GM23338 (cell line): ENCODE measurements around the gene SDHAF2. TPM values are rescaled to one million over a fixed set of nuclear protein-coding genes. Genes with fewer than 3 reads are reported as not detected.

ENCODE experiments used
- ATAC-seq: fragments of 200-7000 bp; cut with Tn5 transposase; 3 replicates; pipeline ENCODE4 v1.9.1; 2020
- DNase-seq: peaks from one replicate; pipeline ENCODE4 v3.0.0-alpha.2; 2015; ENCODE audit warnings: low spot score
- H2AFZ ChIP-seq: fragments of 200-600 bp; sonication (generic); 2 replicates; pipeline ENCODE4 v1.8.0; 2016; ENCODE audit warnings: antibody characterized with exemption, mild to moderate bottlenecking, moderate library complexity
- H3F3A ChIP-seq: fragments of 200-600 bp; sonication (generic); replicated peaks from 2 replicates; pipeline ENCODE4 v1.8.0; 2017; ENCODE audit warnings: antibody characterized with exemption, mixed run types, low read depth
- H3K27ac ChIP-seq: fragments of 200-600 bp; sonication (generic); 2 replicates; pipeline ENCODE4 v1.6.1; 2016; ENCODE audit warnings: low read depth
- H3K27me3 ChIP-seq: fragments of 200-600 bp; sonication (generic); 2 replicates; pipeline ENCODE4 v1.8.0; 2016; ENCODE audit warnings: mild to moderate bottlenecking, mixed run types, moderate library complexity; ENCODE audit not compliant: insufficient read depth
- H3K36me3 ChIP-seq: fragments of 200-600 bp; sonication (generic); 2 replicates; pipeline ENCODE4 v1.8.0; 2016; ENCODE audit warnings: mild to moderate bottlenecking; ENCODE audit not compliant: insufficient read depth
- H3K4me1 ChIP-seq: fragments of 200-600 bp; sonication (generic); 2 replicates; pipeline ENCODE4 v1.8.0; 2016; ENCODE audit warnings: mild to moderate bottlenecking, moderate library complexity; ENCODE audit not compliant: insufficient read depth
- H3K4me2 ChIP-seq: fragments of 200-600 bp; sonication (generic); 2 replicates; pipeline ENCODE4 v1.7.1; 2017; ENCODE audit warnings: mixed run types
- H3K4me3 ChIP-seq: fragments of 200-600 bp; sonication (generic); 2 replicates; pipeline ENCODE4 v1.6.1; 2016; ENCODE audit warnings: mixed run types
- H3K79me2 ChIP-seq: fragments of 200-600 bp; sonication (generic); replicated peaks from 2 replicates; pipeline ENCODE4 v1.8.0; 2017; ENCODE audit warnings: mild to moderate bottlenecking; ENCODE audit not compliant: insufficient read depth
- H3K9me2 ChIP-seq: fragments of 200-600 bp; sonication (generic); 2 replicates; pipeline ENCODE4 v1.8.0; 2017; ENCODE audit not compliant: insufficient read depth
- H4K20me1 ChIP-seq: fragments of 200-600 bp; sonication (generic); replicated peaks from 2 replicates; pipeline ENCODE4 v1.8.0; 2017; ENCODE audit warnings: mild to moderate bottlenecking; ENCODE audit not compliant: insufficient read depth
- H3K27ac Mint-ChIP-seq: 2 replicates; pipeline ENCODE4 v1.8.0; 2020; ENCODE audit warnings: inconsistent platforms, mild to moderate bottlenecking, moderate library complexity, mixed read lengths
- H3K27me3 Mint-ChIP-seq: 3 replicates; pipeline ENCODE4 v1.8.0; 2022; ENCODE audit warnings: low read depth, mild to moderate bottlenecking, moderate library complexity, mixed read lengths, inconsistent platforms; ENCODE audit not compliant: insufficient read depth, poor library complexity
- H3K36me3 Mint-ChIP-seq: 3 replicates; pipeline ENCODE4 v1.8.0; 2021; ENCODE audit warnings: low read depth, mild to moderate bottlenecking, inconsistent platforms, moderate library complexity, mixed read lengths
- H3K4me1 Mint-ChIP-seq: 3 replicates; pipeline ENCODE4 v1.8.0; 2020; ENCODE audit warnings: mild to moderate bottlenecking, inconsistent platforms, mixed read lengths
- H3K4me3 Mint-ChIP-seq: 3 replicates; pipeline ENCODE4 v1.8.0; 2021; ENCODE audit warnings: moderate library complexity, mild to moderate bottlenecking, inconsistent platforms, mixed read lengths
- H3K9me3 Mint-ChIP-seq: 3 replicates; pipeline ENCODE4 v1.8.0; 2020; ENCODE audit warnings: moderate library complexity, mild to moderate bottlenecking, inconsistent platforms, mixed read lengths
- ETS1 ChIP-seq: IDR thresholded peaks from 2 replicates; pipeline ENCODE4 v1.6.1; 2016; ENCODE audit warnings: antibody characterized with exemption
- EZH2phosphoT487 ChIP-seq: fragments of 200-600 bp; sonication (generic); IDR thresholded peaks from one replicate; pipeline ENCODE4 v1.8.1; 2018; ENCODE audit warnings: antibody characterized with exemption; ENCODE audit not compliant: unreplicated experiment
- POLR2AphosphoS5 ChIP-seq: IDR thresholded peaks from 2 replicates; pipeline ENCODE4 v1.6.1; 2016; ENCODE audit warnings: antibody characterized with exemption, low read depth
- ZNF114 ChIP-seq: fragments of 250-450 bp; sonication (Bioruptor Pico); IDR thresholded peaks from 2 replicates; pipeline ENCODE4 v1.5.0; 2020; ENCODE audit warnings: mild to moderate bottlenecking, moderate library complexity
- ZNF462 ChIP-seq: fragments of 250-450 bp; sonication (Bioruptor Pico); IDR thresholded peaks from 2 replicates; pipeline ENCODE4 v1.5.0; 2020; ENCODE audit warnings: mild to moderate bottlenecking, moderate library complexity
- polyA plus RNA-seq: library from polyadenylated mRNA; unstranded; fragments of >200 nt; fragmentation: Nextera tagmentation; extraction: Ambion mirVana; gene quantifications from 2 replicates; pipeline ENCODE4 v1.2.1, GENCODE V29; 2016
- total RNA-seq: library from RNA; depleted of rRNA; stranded (reverse); fragments of >200 nt; shearing (Covaris generic); gene quantifications from 2 replicates; pipeline ENCODE4 v1.2.3, GENCODE V29; 2014

SDHAF2 gene
- total and polyA plus RNA-seq, 2 experiments from 2014 or later = 53.8 to 57.0 TPM

GRCh38 chr11:61437496-61437895 lies 7.6 kb downstream of the SDHAF2 start:
- Mint-ChIP-seq H3K27ac (no peak overlapping the region), H3K4me1 (peaks cover 7% of the 10 kb centered on the region), H3K27me3 (peaks cover 7% of the 10 kb centered on the region), H3K4me3 (no peak overlapping the region), H3K9me3 (no peaks in the 10 kb centered on the region; the same call in 2 of the 3 replicates), H3K36me3 (peaks cover 67% of the 10 kb centered on the region)
- no peak overlapping the region for H3K4me2 ChIP-seq
- H2AFZ ChIP-seq = no peak overlapping the region
- H3K79me2 ChIP-seq = peaks cover 98% of the 10 kb centered on the region
- ATAC-seq (no peak), DNase-seq (no peak)
- H3K27me3 ChIP-seq = no peaks in the 10 kb centered on the region
- H3K4me1 ChIP-seq = no peaks in the 10 kb centered on the region
- H3F3A ChIP-seq = peaks cover 11% of the 10 kb centered on the region; the same call in 1 of the 2 replicates
- TF ChIP-seq EZH2phosphoT487 = no peak
- no peak for TF ChIP-seq ZNF462 (CRISPR knock-in tag)
- no peak overlapping the region for H3K4me3 ChIP-seq
- H3K27ac ChIP-seq = no peak overlapping the region
- no peaks in the 10 kb centered on the region for H3K9me2 ChIP-seq
- H4K20me1 ChIP-seq = peaks cover 53% of the 10 kb centered on the region; the same call in 1 of the 2 replicates
- peaks cover 45% of the 10 kb centered on the region for H3K36me3 ChIP-seq

GRCh38 chr11:61439615-61440014 lies 9.7 kb downstream of the SDHAF2 start:
- peaks cover 7% of the 10 kb centered on the region for H3K27me3 Mint-ChIP-seq
- peaks cover 56% of the 10 kb centered on the region; the same call in 1 of the 2 replicates for H4K20me1 ChIP-seq
- TF ChIP-seq ZNF462 (CRISPR knock-in tag) (no peak), ZNF114 (CRISPR knock-in tag) (no peak), ETS1 (no peak), EZH2phosphoT487 (no peak), POLR2AphosphoS5 (no peak)

More at GRCh38 chr11:61439615-61440014, 9.7 kb downstream of the SDHAF2 start:
- Histone ChIP-seq H3K27me3 (no peaks in the 10 kb centered on the region), H3K4me1 (no peaks in the 10 kb centered on the region), H3K4me2 (no peak overlapping the region), H3F3A (peaks cover 6% of the 10 kb centered on the region; the same call in 1 of the 2 replicates), H3K36me3 (peaks cover 49% of the 10 kb centered on the region), H3K9me2 (no peaks in the 10 kb centered on the region), H3K4me3 (no peak overlapping the region), H2AFZ (no peak overlapping the region), H3K79me2 (peaks cover 89% of the 10 kb centered on the region), H3K27ac (no peak overlapping the region)
- no peak for ATAC-seq
- Mint-ChIP-seq H3K4me3 (no peak overlapping the region), H3K9me3 (no peaks in the 10 kb centered on the region; the same call in 2 of the 3 replicates), H3K36me3 (peaks cover 79% of the 10 kb centered on the region), H3K27ac (no peak overlapping the region), H3K4me1 (peaks cover 7% of the 10 kb centered on the region)
- DNase-seq = no peak
